ENCODE data around the gene AMPD2. TPM values are rescaled to one million over a fixed set of nuclear protein-coding genes. Genes with fewer than 3 reads are reported as not detected.

AMPD2 gene
- polyA plus RNA-seq, 1 donor (not counting 4 experiments of a cell fraction or from before 2014, with no cell fraction given): 17.6 TPM

- dilution Hi-C loops (cut with MboI; ENCODE audit: extremely low pct_ligation_motif_present, low sequenced_read_pairs): no loop called here
Measured at GRCh38 chr1:109579491-109579890, 40.1 kb upstream of the AMPD2 start.

GRCh38 chr1:109582021-109582420 lies 37.6 kb upstream of the AMPD2 start:
- H3K9me1 ChIP-seq (ENCODE audit: control insufficient read depth, extremely low read depth, insufficient read depth, low read length): no peaks in the 10 kb centered on the region
- no peak for TF ChIP-seq EZH2 (IDR thresholded peaks at IDR 0.05; ENCODE audit: low read length)
- TF ChIP-seq CTCF (optimal IDR thresholded peaks at IDR 0.05 in 1 of 3, IDR thresholded peaks at IDR 0.05 in 1 of 3, conservative IDR thresholded peaks at IDR 0.05 in 1 of 3; ENCODE audit: extremely low read depth in 1 of 3, insufficient read depth in 2 of 3, low read length in 3 of 3): no peak
- DNase-seq (ENCODE audit: low read depth, low spot score): no peak
- no peak overlapping the region for H3K4me2 ChIP-seq (ENCODE audit: control insufficient read depth, extremely low read depth, insufficient read depth, low read depth, low read length)
- H2AFZ ChIP-seq (ENCODE audit: control insufficient read depth, low read length): no peak overlapping the region
- H3K4me1 ChIP-seq (ENCODE audit: control insufficient read depth, extremely low read depth, insufficient read depth, low read length): no peaks in the 10 kb centered on the region
- H3K9ac ChIP-seq (ENCODE audit: control insufficient read depth, extremely low read depth, insufficient read depth, low read length): no peak overlapping the region
- peaks cover 9% of the 10 kb centered on the region for H3K79me2 ChIP-seq (ENCODE audit: control insufficient read depth, insufficient read depth, low read length)
- no peak overlapping the region for H3K27ac ChIP-seq (ENCODE audit: control insufficient read depth, insufficient read depth, low read length)
- dilution Hi-C loops (cut with MboI; ENCODE audit: extremely low pct_ligation_motif_present, low sequenced_read_pairs): no loop called here
- H3K4me3 ChIP-seq (ENCODE audit: control insufficient read depth in 2 of 3, extremely low read depth in 1 of 3, insufficient read depth in 2 of 3, low read depth in 1 of 3, low read length in 3 of 3): no peak overlapping the region
- H3K36me3 ChIP-seq (ENCODE audit: control insufficient read depth in 2 of 2, extremely low read depth in 1 of 2, insufficient read depth in 2 of 2, low read length in 2 of 2): peaks cover 17 to 22% of the 10 kb centered on the region in 2 experiments
- H3K9me3 ChIP-seq (ENCODE audit: control insufficient read depth, low read depth, low read length): no peaks in the 10 kb centered on the region
- H3K27me3 ChIP-seq (ENCODE audit: control insufficient read depth, extremely low read depth, insufficient read depth, low read length): no peaks in the 10 kb centered on the region
- no peak for FAIRE-seq
- H4K20me1 ChIP-seq (ENCODE audit: control insufficient read depth, extremely low read depth, insufficient read depth, low read length): no peaks in the 10 kb centered on the region

More at GRCh38 chr1:109579491-109579890, 40.1 kb upstream of the AMPD2 start:
- no peaks in the 10 kb centered on the region for H3K4me1 ChIP-seq (ENCODE audit: control insufficient read depth, extremely low read depth, insufficient read depth, low read length)
- H3K36me3 ChIP-seq (ENCODE audit: control insufficient read depth in 2 of 2, extremely low read depth in 1 of 2, insufficient read depth in 2 of 2, low read length in 2 of 2): peaks cover 6 to 10% of the 10 kb centered on the region in 2 experiments
- TF ChIP-seq CTCF (optimal IDR thresholded peaks at IDR 0.05 in 1 of 3, IDR thresholded peaks at IDR 0.05 in 1 of 3, conservative IDR thresholded peaks at IDR 0.05 in 1 of 3; ENCODE audit: extremely low read depth in 1 of 3, insufficient read depth in 2 of 3, low read length in 3 of 3) (no peak), EZH2 (IDR thresholded peaks at IDR 0.05; ENCODE audit: low read length) (no peak)
- H3K4me3 ChIP-seq (ENCODE audit: control insufficient read depth in 2 of 3, extremely low read depth in 1 of 3, insufficient read depth in 2 of 3, low read depth in 1 of 3, low read length in 3 of 3): no peak overlapping the region
- H3K79me2 ChIP-seq (ENCODE audit: control insufficient read depth, insufficient read depth, low read length): peaks cover 12% of the 10 kb centered on the region
- no peak for DNase-seq (ENCODE audit: low read depth, low spot score)
- FAIRE-seq: no peak
- H3K9me3 ChIP-seq (ENCODE audit: control insufficient read depth, low read depth, low read length): no peaks in the 10 kb centered on the region
- H3K4me2 ChIP-seq (ENCODE audit: control insufficient read depth, extremely low read depth, insufficient read depth, low read depth, low read length): no peak overlapping the region
- no peak overlapping the region for H3K9ac ChIP-seq (ENCODE audit: control insufficient read depth, extremely low read depth, insufficient read depth, low read length)
- H3K9me1 ChIP-seq (ENCODE audit: control insufficient read depth, extremely low read depth, insufficient read depth, low read length): no peaks in the 10 kb centered on the region
- no peak overlapping the region for H2AFZ ChIP-seq (ENCODE audit: control insufficient read depth, low read length)
- no peaks in the 10 kb centered on the region for H4K20me1 ChIP-seq (ENCODE audit: control insufficient read depth, extremely low read depth, insufficient read depth, low read length)
- H3K27me3 ChIP-seq (ENCODE audit: control insufficient read depth, extremely low read depth, insufficient read depth, low read length): no peaks in the 10 kb centered on the region
- no peak overlapping the region for H3K27ac ChIP-seq (ENCODE audit: control insufficient read depth, insufficient read depth, low read length)
